ENCODE measurements around the gene MOV10L1. TPM values are rescaled to one million over a fixed set of nuclear protein-coding genes. Genes with fewer than 3 reads are reported as not detected.

The MOV10L1 gene
- total RNA-seq, 4 donors from 2014 or later: 0.67 TPM; not detected in 3

GRCh38 chr22:50067244-50067643 is 22.6 kb upstream of the MOV10L1 start:
- TF ChIP-seq, protein P1, sequence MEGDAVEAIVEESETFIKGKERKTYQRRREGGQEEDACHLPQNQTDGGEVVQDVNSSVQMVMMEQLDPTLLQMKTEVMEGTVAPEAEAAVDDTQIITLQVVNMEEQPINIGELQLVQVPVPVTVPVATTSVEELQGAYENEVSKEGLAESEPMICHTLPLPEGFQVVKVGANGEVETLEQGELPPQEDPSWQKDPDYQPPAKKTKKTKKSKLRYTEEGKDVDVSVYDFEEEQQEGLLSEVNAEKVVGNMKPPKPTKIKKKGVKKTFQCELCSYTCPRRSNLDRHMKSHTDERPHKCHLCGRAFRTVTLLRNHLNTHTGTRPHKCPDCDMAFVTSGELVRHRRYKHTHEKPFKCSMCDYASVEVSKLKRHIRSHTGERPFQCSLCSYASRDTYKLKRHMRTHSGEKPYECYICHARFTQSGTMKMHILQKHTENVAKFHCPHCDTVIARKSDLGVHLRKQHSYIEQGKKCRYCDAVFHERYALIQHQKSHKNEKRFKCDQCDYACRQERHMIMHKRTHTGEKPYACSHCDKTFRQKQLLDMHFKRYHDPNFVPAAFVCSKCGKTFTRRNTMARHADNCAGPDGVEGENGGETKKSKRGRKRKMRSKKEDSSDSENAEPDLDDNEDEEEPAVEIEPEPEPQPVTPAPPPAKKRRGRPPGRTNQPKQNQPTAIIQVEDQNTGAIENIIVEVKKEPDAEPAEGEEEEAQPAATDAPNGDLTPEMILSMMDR (IDR thresholded peaks at IDR 0.05): no peak
- TF ChIP-seq POLR2A (IDR thresholded peaks at IDR 0.05): no peak
- no peak for DNase-seq
- no peaks in the 10 kb centered on the region for H3K4me1 ChIP-seq
- H3K36me3 ChIP-seq: no peaks in the 10 kb centered on the region
- H3K4me3 ChIP-seq: no peak overlapping the region
- H3K9me3 ChIP-seq: no peaks in the 10 kb centered on the region
- no peaks in the 10 kb centered on the region for H3K27me3 ChIP-seq
- H3K27ac ChIP-seq: no peak overlapping the region

DNA sequence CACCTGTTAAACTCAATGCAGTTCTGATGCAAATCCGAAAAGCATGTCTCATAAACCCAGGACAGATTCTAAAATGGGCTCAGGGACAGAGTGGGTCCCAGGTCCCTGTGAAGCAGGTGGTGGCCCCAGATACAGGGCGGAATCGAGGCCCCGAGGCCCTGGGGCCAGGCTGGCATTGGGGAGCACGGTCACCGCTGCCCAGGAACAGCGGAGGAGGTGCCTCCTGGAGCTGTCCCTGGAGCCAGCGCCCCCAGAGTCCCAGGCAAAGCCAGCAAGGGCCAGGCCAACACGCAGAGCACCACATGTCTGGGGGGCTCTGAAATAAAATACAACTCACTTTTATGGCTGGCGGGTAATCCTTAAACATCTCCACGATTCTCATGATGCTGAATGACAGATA is 21.7 kb upstream of the MOV10L1 start:
- Histone ChIP-seq H3K27ac (no peak overlapping the region), H3K27me3 (no peaks in the 10 kb centered on the region), H3K9me3 (no peaks in the 10 kb centered on the region), H3K4me1 (no peaks in the 10 kb centered on the region), H3K36me3 (no peaks in the 10 kb centered on the region), H3K4me3 (no peak overlapping the region)
- DNase-seq: no peak
- no peak for TF ChIP-seq POLR2A (IDR thresholded peaks at IDR 0.05)
- TF ChIP-seq, protein P1 (IDR thresholded peaks at IDR 0.05): no peak

GRCh38 chr22:50070366-50070765 is 19.4 kb upstream of the MOV10L1 start:
- no peaks in the 10 kb centered on the region for H3K36me3 ChIP-seq
- no peak for TF ChIP-seq POLR2A (IDR thresholded peaks at IDR 0.05)
- TF ChIP-seq, protein P1 (IDR thresholded peaks at IDR 0.05): no peak
- DNase-seq: no peak

DNA sequence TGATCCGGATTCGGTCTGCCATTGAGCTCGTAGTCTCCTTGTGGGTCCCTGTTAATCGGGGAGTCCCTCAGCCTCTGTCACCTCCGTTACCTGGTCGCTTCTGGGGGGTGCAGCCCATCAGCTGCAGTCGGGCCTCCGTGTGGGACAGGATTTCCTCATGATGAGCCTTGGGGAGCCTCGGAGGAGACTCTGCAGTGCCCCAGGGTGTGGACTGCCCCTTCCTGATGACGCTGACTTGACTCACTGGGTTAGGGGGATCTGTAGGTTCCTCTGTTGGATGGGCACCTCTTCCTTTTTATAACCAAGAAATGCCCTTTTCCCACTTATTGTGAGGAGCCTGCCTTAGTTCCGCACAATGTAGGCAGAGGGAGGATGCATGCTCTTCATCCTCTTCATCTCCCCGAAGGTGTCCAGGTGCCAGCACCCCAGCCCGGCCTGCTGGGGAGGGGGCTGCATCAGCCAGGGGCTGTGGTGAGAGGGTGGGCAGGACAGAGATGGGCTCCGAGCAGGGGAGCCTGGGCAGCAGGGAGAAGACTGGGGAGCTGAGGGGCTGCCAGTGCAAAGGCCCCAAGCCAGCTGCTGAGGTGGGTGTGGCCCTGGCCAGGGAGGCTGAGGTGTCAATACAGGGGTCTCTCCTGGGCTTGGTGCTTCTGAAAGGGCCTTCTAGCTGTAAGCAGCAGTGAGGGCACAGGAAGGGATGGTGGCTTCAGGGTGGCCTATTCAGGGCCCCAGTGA is 18.2 kb upstream of the MOV10L1 start:
- no peaks in the 10 kb centered on the region for H3K4me1 ChIP-seq
- TF ChIP-seq, protein P1 (IDR thresholded peaks at IDR 0.05): no peak
- TF ChIP-seq POLR2A (IDR thresholded peaks at IDR 0.05): no peak
- no peaks in the 10 kb centered on the region for H3K27me3 ChIP-seq
- no peaks in the 10 kb centered on the region for H3K36me3 ChIP-seq
- no peak overlapping the region for H3K4me3 ChIP-seq
- no peak for DNase-seq
- H3K9me3 ChIP-seq: no peaks in the 10 kb centered on the region
- no peak overlapping the region for H3K27ac ChIP-seq

More at GRCh38 chr22:50070366-50070765, 19.4 kb upstream of the MOV10L1 start:
- Histone ChIP-seq H3K27me3 (no peaks in the 10 kb centered on the region), H3K27ac (no peak overlapping the region), H3K4me1 (no peaks in the 10 kb centered on the region), H3K9me3 (no peaks in the 10 kb centered on the region), H3K4me3 (no peak overlapping the region)

DNA sequence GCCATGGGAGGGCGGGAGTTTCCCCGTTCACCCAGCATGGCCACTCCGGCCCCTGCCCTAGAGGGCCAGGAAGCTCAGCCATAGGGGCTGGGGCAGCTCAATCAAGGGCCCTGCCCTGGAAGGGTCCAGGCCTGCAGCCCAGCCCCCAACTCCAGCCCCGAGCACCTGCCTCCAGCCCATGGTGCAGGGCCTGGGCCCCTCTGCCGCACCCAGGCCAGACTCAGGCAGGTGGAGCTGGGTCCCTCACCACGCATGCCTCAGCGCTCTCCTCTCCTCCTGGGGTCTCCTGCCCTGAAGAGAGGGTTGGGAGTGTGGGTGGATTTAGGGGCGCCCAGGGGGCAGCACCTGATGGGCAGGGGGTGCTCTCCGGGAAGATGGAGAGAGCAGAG is 17.6 kb upstream of the MOV10L1 start:
- H3K9me3 ChIP-seq: no peaks in the 10 kb centered on the region
- H3K4me3 ChIP-seq: no peak overlapping the region
- no peaks in the 10 kb centered on the region for H3K36me3 ChIP-seq
- no peaks in the 10 kb centered on the region for H3K4me1 ChIP-seq
- no peak for DNase-seq
- H3K27ac ChIP-seq: no peak overlapping the region
- no peaks in the 10 kb centered on the region for H3K27me3 ChIP-seq
- TF ChIP-seq POLR2A (IDR thresholded peaks at IDR 0.05): no peak

DNA sequence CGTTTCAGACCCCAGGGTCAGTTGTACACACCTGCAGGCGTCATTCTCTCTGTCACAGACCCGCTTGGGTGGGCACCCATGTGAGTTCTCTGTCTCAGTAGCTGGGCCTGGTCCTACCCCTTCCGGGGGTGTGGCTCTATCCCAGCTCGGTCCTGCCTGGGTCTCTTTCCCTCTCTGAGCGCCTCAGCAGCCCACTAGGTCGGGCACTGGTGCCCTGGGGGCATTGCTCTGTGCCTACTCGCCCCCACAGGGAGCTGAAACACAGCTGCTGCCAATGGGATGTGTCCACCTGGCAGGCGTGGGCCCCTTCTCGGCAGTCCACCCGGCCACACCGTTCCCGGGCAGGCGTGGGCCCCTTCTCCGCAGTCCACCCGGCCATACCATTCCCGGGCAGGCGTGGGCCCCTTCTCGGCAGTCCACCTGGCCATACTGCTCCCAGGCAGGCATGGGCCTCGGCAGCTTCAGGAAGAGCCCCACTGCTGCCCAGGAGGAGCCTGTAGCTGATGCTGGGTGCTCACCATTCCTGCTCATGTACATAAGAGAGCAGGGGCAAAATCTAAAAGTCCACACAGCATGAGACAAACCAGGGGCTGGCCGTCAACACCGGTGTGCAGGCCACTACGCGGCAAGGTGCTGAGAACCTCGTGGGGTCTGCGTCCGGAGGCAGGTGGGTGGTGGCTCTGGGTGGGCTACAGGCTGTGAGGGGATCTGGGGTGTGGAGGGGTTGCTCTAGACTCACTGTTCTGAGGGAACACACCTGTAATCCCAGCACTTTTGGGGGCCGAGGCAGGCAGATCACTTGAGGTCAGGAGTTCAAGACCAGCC is 16.9 kb upstream of the MOV10L1 start:
- H3K27me3 ChIP-seq: no peaks in the 10 kb centered on the region
- H3K27ac ChIP-seq: no peak overlapping the region
- no peaks in the 10 kb centered on the region for H3K9me3 ChIP-seq
- no peaks in the 10 kb centered on the region for H3K36me3 ChIP-seq
- no peak for TF ChIP-seq POLR2A (IDR thresholded peaks at IDR 0.05)
- TF ChIP-seq, protein P1 (IDR thresholded peaks at IDR 0.05): no peak
- H3K4me3 ChIP-seq: no peak overlapping the region
- DNase-seq: no peak
- no peaks in the 10 kb centered on the region for H3K4me1 ChIP-seq

Measured in Peyer's patch (tissue), 4 donors.